ENCODE measurements around the gene OR5H15.
"Not testable (repeated sequence)": the region's sequence is repeated elsewhere in the genome, so short reads cannot be mapped to it uniquely, and the experiment has no call there.

OR5H15 gene

DNA sequence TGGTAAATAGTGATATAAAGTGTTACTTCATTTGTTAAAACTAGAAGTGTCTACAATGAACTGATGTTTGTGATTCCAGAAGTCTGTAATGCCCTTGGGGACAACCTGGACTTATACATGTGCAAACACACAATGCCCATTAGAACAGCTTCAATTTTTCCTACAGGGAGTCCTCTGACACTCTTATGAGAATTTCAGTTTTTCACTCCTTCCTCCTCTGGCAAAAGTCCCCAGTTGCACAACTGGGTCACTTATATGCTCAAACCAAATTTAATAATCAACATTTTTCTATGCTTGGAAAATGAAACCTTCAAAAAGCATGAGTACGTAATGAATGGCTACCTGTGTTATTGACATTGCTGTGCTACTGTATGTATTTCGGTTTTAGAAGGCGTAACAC is at the start of gene OR5H15:
OR5H15 (plus strand) TSS at position 301 of the 400 bp plus-strand sequence. CDS start 2,004 bp downstream, outside the sequence.
- DNase-seq (ENCODE audit: low read depth, low spot score) = no peak

- no peak for DNase-seq (ENCODE audit: low read depth, low spot score)
Observed at GRCh38 chr3:98130421-98130820, 36.1 kb upstream of the OR5H15 start, which contains the start of gene OR5H1. OR5H1 (plus strand) TSS chr3:98130721; CDS start chr3:98132698, 1,977 bp downstream.

- DNase-seq (ENCODE audit: low read depth, low spot score) = no peak
Observed at GRCh38 chr3:98136631-98137030, 29.9 kb upstream of the OR5H15 start.

- DNase-seq (ENCODE audit: low read depth, low spot score) = not testable (repeated sequence)
Observed at GRCh38 chr3:98137826-98138557, 28.5 kb upstream of the OR5H15 start.

DNA sequence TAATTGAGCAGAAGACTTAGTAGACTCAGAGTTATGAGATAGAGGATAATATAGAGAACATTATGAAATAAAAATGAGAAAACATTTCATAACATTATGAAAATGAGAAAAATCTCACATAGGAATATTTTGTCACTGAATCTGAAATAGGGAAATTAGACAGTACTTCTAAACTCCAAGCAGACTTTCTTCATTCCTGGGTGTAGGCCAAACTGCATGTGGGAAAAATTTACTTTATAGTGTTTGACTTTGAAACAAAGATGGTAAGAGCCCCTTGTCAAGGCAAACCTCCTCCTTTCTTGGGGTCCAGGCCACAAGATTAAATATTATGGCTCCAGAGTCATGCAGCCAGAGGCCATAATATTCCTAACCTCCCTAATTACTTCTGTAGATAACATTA is 26.0 kb upstream of the OR5H15 start:
- no peak for DNase-seq (ENCODE audit: low read depth, low spot score)

DNA sequence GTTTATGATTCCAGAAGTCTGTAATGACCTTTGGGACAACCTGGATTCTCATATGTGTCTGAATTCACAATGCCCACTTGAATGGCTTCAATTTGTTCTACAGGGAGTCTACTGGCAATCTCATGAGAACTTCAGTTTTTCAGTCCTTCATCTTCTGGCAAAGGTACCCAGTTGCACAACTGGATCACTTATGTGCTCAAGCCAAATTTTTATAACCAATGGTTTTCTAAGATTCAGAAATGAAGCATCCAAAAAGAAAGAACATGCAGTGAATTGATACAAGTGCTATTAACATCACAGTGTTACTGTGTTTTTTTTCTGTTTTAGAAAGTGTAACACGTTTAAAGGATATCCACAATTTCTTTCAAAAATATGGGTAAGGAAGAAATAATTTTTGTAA is 19.3 kb upstream of the OR5H15 start, which contains the start of gene OR5H14:
OR5H14 (plus strand) TSS at position 301 of the 400 bp plus-strand sequence. CDS start 1,907 bp downstream, outside the sequence.
- no peak for DNase-seq (ENCODE audit: low read depth, low spot score)

- no peak for DNase-seq (ENCODE audit: low read depth, low spot score)
Observed at GRCh38 chr3:98148751-98149150, 17.7 kb upstream of the OR5H15 start.

GRCh38 chr3:98149456-98149855 is 17.0 kb upstream of the OR5H15 start:
- DNase-seq (ENCODE audit: low read depth, low spot score) = not testable (repeated sequence)

GRCh38 chr3:98151241-98151640 is 15.3 kb upstream of the OR5H15 start:
- no peak for DNase-seq (ENCODE audit: low read depth, low spot score)

DNA sequence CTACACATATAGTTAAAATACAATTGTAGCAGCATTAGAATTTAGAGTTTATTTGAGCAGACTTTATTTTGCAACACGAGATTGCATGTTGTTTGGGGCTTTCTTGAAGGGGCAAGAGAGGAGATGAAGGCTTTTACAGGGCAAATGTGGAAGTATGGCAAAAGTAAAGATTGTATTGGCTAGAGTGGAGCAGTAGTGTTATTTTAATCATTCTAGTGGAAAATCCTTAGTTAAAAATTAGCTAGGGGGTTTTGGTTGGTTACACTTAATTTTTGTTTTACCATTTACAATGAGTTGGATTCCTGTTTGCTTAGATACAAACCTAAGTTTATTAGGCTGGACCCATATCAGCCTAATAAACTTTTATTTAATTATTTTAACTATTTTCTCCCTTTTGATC is 4.6 kb downstream of the OR5H15 start:
- no peak for DNase-seq (ENCODE audit: low read depth, low spot score)

- no peak for DNase-seq (ENCODE audit: low read depth, low spot score)
Observed at GRCh38 chr3:98172621-98173020, 6.1 kb downstream of the OR5H15 start.

- DNase-seq (ENCODE audit: low read depth, low spot score) = no peak
Observed at GRCh38 chr3:98180319-98180890, 13.9 kb downstream of the OR5H15 start.

GRCh38 chr3:98182196-98182595 is 15.7 kb downstream of the OR5H15 start:
- no peak for DNase-seq (ENCODE audit: low read depth, low spot score)

DNA sequence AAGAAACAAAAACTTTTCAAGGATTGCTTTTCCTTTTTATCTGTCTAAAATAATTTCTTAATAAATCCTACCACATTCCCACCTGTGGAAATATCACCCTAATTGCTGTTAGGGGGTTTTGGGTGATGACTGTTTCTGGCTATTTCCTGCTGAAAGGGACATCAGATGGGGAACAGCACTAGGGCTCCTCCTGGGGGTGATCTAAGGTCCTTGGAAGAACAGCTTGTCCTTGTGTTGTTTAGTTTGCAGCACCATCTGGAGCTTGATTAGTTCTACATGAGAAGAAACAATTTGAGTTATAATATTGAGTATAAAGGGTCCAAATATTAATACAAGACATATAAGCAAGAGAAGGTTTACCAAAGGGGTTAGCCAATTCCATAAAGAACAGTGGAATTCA is 18.7 kb downstream of the OR5H15 start:
- DNase-seq (ENCODE audit: low read depth, low spot score) = no peak

DNA sequence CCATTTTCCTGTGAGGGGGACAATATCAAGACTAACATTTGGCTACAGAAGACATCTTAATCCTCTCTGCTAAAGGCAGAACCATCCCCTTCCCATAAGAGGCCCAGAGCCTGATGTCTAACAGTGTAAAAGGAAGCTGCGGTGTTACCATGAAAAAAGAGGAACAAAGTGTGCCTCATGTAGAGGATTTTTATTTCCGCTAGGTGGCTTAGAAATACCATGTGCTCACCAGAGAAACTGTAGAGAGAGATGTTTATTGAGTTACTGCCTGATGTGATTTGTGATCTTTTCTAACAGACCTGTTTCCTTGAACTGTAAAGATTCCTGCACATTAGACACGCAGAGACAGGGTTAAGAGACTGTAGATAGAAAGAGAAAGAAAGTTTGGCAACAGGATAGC is 22.0 kb downstream of the OR5H15 start:
- no peak for DNase-seq (ENCODE audit: low read depth, low spot score)

DNA sequence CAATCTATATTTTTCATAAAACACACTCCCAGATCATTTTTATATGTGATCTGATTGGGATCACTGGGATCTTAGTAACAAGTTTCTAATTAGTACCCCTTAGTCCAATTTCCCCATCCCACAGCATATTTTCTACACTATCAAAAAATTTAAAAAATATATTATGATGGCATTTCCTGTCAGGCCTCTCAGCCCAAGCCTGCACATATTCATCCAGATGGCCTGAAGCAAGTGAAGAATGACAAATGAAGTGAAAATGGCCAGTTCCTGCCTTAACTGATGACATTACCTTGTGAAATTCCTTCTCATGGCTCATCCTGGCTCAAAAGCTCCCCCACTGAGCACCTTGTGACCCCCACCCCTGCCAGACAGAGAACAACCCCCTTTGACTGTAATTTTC is 24.4 kb downstream of the OR5H15 start:
- DNase-seq (ENCODE audit: low read depth, low spot score) = not testable (repeated sequence)

DNA sequence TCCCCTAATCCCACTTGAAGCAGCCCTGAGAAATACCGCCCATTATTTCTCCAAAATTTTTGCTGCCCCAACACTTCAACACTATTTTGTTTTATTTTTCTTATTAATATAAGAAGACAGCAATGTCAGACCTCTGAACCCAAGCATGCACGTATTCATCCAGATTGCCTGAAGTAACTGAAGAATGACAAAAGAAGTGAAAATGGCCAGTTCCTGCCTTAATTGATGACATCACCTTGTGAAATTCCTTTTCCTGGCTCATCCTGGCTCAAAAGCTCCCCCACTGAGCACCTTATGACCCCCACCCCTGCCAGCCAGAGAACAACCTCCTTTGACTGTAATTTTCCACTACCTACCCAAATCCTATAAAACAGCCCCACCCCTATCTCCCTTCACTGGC is 29.8 kb downstream of the OR5H15 start:
- DNase-seq (ENCODE audit: low read depth, low spot score) = not testable (repeated sequence)

- DNase-seq (ENCODE audit: low read depth, low spot score) = no peak
Observed at GRCh38 chr3:98199020-98199419, 32.5 kb downstream of the OR5H15 start.

GRCh38 chr3:98209244-98209643 is 42.7 kb downstream of the OR5H15 start:
- DNase-seq (ENCODE audit: low read depth, low spot score) = no peak

- DNase-seq (ENCODE audit: low read depth, low spot score) = no peak
Observed at GRCh38 chr3:98213276-98213675, 46.8 kb downstream of the OR5H15 start.

DNA sequence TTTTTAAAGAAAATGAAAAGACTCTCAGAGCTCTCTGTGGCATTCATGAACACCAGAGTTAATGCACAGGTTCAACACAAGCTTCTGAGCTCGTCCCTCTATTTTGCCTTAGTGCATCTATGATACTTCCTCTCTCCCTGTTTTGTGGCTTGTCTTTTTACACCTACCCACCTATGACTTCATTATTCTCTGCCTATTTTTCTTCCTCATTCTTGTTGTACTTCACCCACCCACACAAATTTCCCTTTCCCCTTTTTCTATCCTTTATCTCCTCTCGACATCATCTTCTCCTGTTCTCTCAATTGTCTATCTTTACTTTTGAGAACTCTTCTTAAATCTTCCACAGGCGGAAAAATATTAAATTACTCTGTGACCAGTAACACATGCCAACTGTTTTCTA is 48.6 kb downstream of the OR5H15 start:
- DNase-seq (ENCODE audit: low read depth, low spot score) = no peak

Data from brain pericyte (primary cell).